ENCODE measurements around the gene HDAC4.

DNA sequence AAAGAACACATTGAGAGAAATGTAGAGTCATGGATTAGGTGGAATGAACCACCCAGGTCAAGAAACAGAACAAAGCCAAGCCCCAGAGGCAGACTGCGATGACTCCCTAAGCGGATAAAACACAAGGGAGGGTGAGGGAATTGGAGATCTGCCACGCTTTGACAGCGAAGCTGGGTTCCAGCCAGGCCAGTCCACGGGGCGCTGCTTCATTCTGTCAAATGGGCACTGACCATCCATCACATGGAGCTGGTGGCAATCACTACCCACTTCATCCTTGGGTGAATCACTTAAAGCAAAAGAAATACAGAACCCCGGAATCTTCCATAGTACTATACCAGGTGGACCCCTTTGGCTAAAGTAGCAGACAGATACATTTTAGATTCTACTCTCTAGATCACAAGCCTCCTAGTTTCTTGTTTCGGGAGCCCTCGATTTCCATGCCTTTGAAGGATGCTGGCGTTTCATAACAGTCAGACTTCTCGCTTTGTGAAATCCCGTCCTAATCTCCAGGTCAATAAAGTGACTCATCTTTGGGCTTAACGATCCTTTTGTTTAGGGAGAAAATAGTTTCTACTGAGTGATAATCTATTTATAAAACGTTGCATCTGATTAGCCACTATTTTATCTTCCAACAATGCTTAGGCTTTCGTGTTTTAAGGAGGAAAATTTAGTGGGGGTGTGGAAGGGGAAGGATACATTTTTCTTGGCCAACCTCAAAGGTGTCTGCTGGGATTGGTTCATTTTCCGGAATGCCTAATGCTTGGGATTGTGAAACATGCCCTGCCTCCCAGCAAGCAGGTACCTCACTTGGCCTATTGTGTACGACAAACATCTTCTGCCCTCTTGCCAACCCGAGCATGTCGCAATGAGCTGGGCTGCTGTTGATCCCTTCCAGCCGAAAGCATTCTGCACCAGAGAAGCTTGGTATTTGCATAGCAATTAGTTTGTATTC, 44.1 kb upstream of the HDAC4 start:
- TF ChIP-seq CTCF (conservative IDR thresholded peaks at IDR 0.05; ENCODE audit: low read depth in 2 of 2) (no peak), JUNB (IDR thresholded peaks at IDR 0.05; ENCODE audit: unreplicated experiment) (no peak), EZH2 (IDR thresholded peaks at IDR 0.05; ENCODE audit: low read depth, unreplicated experiment) (no peak), POLR2AphosphoS5 (IDR thresholded peaks at IDR 0.05; ENCODE audit: low read depth) (no peak), CREB1 (CRISPR knock-in tag; IDR thresholded peaks at IDR 0.05; ENCODE audit: low read depth) (no peak), REST (IDR thresholded peaks at IDR 0.05; ENCODE audit: unreplicated experiment) (no peak), ZNF331 (CRISPR knock-in tag; IDR thresholded peaks at IDR 0.05; ENCODE audit: low read depth) (no peak), ZNF114 (CRISPR knock-in tag; IDR thresholded peaks at IDR 0.05) (no peak), NANOG (IDR thresholded peaks at IDR 0.05; ENCODE audit: borderline replicate concordance) (no peak), STAT1 (IDR thresholded peaks at IDR 0.05; ENCODE audit: unreplicated experiment) (no peak)

All from GM23338 (cell line).